ENCODE data around the gene CEMIP.

- TF ChIP-seq, protein P1, sequence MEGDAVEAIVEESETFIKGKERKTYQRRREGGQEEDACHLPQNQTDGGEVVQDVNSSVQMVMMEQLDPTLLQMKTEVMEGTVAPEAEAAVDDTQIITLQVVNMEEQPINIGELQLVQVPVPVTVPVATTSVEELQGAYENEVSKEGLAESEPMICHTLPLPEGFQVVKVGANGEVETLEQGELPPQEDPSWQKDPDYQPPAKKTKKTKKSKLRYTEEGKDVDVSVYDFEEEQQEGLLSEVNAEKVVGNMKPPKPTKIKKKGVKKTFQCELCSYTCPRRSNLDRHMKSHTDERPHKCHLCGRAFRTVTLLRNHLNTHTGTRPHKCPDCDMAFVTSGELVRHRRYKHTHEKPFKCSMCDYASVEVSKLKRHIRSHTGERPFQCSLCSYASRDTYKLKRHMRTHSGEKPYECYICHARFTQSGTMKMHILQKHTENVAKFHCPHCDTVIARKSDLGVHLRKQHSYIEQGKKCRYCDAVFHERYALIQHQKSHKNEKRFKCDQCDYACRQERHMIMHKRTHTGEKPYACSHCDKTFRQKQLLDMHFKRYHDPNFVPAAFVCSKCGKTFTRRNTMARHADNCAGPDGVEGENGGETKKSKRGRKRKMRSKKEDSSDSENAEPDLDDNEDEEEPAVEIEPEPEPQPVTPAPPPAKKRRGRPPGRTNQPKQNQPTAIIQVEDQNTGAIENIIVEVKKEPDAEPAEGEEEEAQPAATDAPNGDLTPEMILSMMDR (IDR thresholded peaks at IDR 0.05 in 4 of 5, conservative IDR thresholded peaks at IDR 0.05 in 1 of 5) = no peak
- no peak for TF ChIP-seq POLR2A (IDR thresholded peaks at IDR 0.05)
Observed at GRCh38 chr15:80846031-80846815, 67.1 kb downstream of the CEMIP start.
